IMR-90 (cell line): ENCODE measurements around the gene RNU6-8. TPM values are rescaled to one million over a fixed set of nuclear protein-coding genes. Genes with fewer than 3 reads are reported as not detected.
A peak's percentile ranks its signal among the peaks of the same experiment; 100 is the strongest.

Source experiments
- ATAC-seq: fragments of 200-7000 bp; cut with Tn5 transposase; 2 replicates; pipeline ENCODE4 v1.9.1; 2020; ENCODE audit warnings: low read depth, mild to moderate bottlenecking, moderate library complexity
- BruUV-seq: library from RNA; stranded (reverse); fragments of 400-500 nt; replicated peaks from 2 replicates; lab custom pipeline; 2021; lab: Mats Ljungman, UMichigan
- CTCF ChIA-PET: fragments of 300-600 bp; formaldehyde crosslinking; extraction: SDS; loops from one replicate; lab custom pipeline; 2021; ENCODE audit warnings: antibody characterized with exemption; lab: Yijun Ruan, JAX
- POLR2A ChIA-PET: fragments of 300-600 bp; sonication (Branson Sonifier 250); formaldehyde crosslinking; loops from one replicate; lab custom pipeline; 2022; ENCODE audit warnings: antibody characterized with exemption; ENCODE audit not compliant: unreplicated experiment; lab: Charles Lee
- DNase-seq: peaks from one replicate; pipeline ENCODE4 v3.0.0; 2013
- H2AFZ ChIP-seq: replicated peaks from 2 replicates; pipeline ENCODE3; 2013; ENCODE audit warnings: low read length, mild to moderate bottlenecking; ENCODE audit not compliant: poor library complexity
- H2AK5ac ChIP-seq: 2 replicates; pipeline ENCODE4 v1.6.1; 2013; ENCODE audit warnings: low read depth, low read length, inconsistent platforms
- H2AK9ac ChIP-seq: replicated peaks from 2 replicates; pipeline ENCODE3; 2013; ENCODE audit warnings: mild to moderate bottlenecking, low read depth, low read length, moderate library complexity; ENCODE audit not compliant: poor library complexity
- H2BK120ac ChIP-seq: 2 replicates; pipeline ENCODE4 v1.6.1; 2013; ENCODE audit warnings: low read depth, low read length, inconsistent platforms
- H2BK15ac ChIP-seq: 3 replicates; pipeline ENCODE4 v1.6.1; 2013; ENCODE audit warnings: low read depth, low read length, inconsistent platforms
- H2BK20ac ChIP-seq: 2 replicates; pipeline ENCODE4 v1.6.1; 2013; ENCODE audit warnings: low read depth, mild to moderate bottlenecking, inconsistent platforms, low read length, moderate library complexity
- H2BK5ac ChIP-seq: 2 replicates; pipeline ENCODE4 v1.6.1; 2013; ENCODE audit warnings: mild to moderate bottlenecking, low read depth, low read length, inconsistent platforms; ENCODE audit not compliant: poor library complexity, severe bottlenecking
- H3K14ac ChIP-seq: replicated peaks from 2 replicates; pipeline ENCODE4 v1.6.1; 2013; ENCODE audit warnings: low read depth, low read length, inconsistent platforms
- H3K18ac ChIP-seq: 2 replicates; pipeline ENCODE4 v1.6.1; 2013; ENCODE audit warnings: low read depth, low read length, control low read depth
- H3K23ac ChIP-seq: 2 replicates; pipeline ENCODE4 v1.6.1; 2013; ENCODE audit warnings: low read depth, low read length, inconsistent platforms
- H3K27ac ChIP-seq: 2 replicates; pipeline ENCODE4 v1.5.1; 2013; ENCODE audit warnings: mild to moderate bottlenecking, control low read depth, low read length; ENCODE audit not compliant: insufficient read depth
- H3K27me3 ChIP-seq: 2 replicates; pipeline ENCODE4 v1.6.1; 2013; ENCODE audit warnings: low read length; ENCODE audit not compliant: control insufficient read depth, insufficient read depth
- H3K36me3 ChIP-seq: 2 replicates; pipeline ENCODE4 v1.6.1; 2013; ENCODE audit warnings: low read length, mixed read lengths; ENCODE audit not compliant: control insufficient read depth, insufficient read depth
- H3K4ac ChIP-seq: 2 replicates; pipeline ENCODE4 v1.6.1; 2013; ENCODE audit warnings: low read depth, low read length, inconsistent platforms
- H3K4me1 ChIP-seq: 2 replicates; pipeline ENCODE4 v1.6.1; 2013; ENCODE audit warnings: low read length, mixed read lengths; ENCODE audit not compliant: control insufficient read depth, insufficient read depth
- H3K4me2 ChIP-seq: 2 replicates; pipeline ENCODE4 v1.6.1; 2013; ENCODE audit warnings: low read depth, mild to moderate bottlenecking, control low read depth, low read length, moderate library complexity
- H3K4me3 ChIP-seq: 2 replicates; pipeline ENCODE4 v1.5.1; 2013; ENCODE audit warnings: low read depth, mild to moderate bottlenecking, control low read depth, low read length, moderate library complexity; ENCODE audit not compliant: insufficient read depth
- H3K56ac ChIP-seq: 2 replicates; pipeline ENCODE4 v1.6.1; 2013; ENCODE audit warnings: low read length, inconsistent platforms; ENCODE audit not compliant: insufficient read depth; ENCODE audit errors: extremely low read depth
- H3K79me1 ChIP-seq, 2 experiments: 2 replicates each; pipeline ENCODE4 v1.6.1; 2013; ENCODE audit warnings: low read length in 2 of 2, inconsistent platforms in 1 of 2, low read depth in 1 of 2
- H3K9ac ChIP-seq: 2 replicates; pipeline ENCODE4 v1.6.1; 2013; ENCODE audit warnings: low read depth, low read length, control low read depth
- H3K9me1 ChIP-seq: 2 replicates; pipeline ENCODE4 v1.6.1; 2013; ENCODE audit warnings: low read length, inconsistent platforms; ENCODE audit not compliant: insufficient read depth
- H3K9me3 ChIP-seq: 2 replicates; pipeline ENCODE4 v1.6.1; 2013; ENCODE audit warnings: low read length; ENCODE audit not compliant: control insufficient read depth, insufficient read depth
- H4K20me1 ChIP-seq: 2 replicates; pipeline ENCODE4 v1.6.1; 2013; ENCODE audit warnings: low read length, inconsistent platforms; ENCODE audit not compliant: insufficient read depth
- H4K5ac ChIP-seq: 2 replicates; pipeline ENCODE4 v1.6.1; 2013; ENCODE audit warnings: mild to moderate bottlenecking, low read depth, low read length, control low read depth
- H4K8ac ChIP-seq, 2 experiments: 2 replicates each; pipeline ENCODE4 v1.6.1; 2013; ENCODE audit warnings: low read depth in 2 of 2, low read length in 2 of 2, control low read depth in 1 of 2, inconsistent platforms in 1 of 2
- H4K91ac ChIP-seq: 2 replicates; pipeline ENCODE4 v1.6.1; 2013; ENCODE audit warnings: low read depth, low read length, inconsistent platforms; ENCODE audit not compliant: insufficient read depth
- BHLHE40 ChIP-seq: fragments of 150-350 bp; IDR thresholded peaks from 2 replicates; pipeline ENCODE4 v1.6.1; 2016; ENCODE audit warnings: mild to moderate bottlenecking, low read depth, low read length
- CEBPB ChIP-seq: IDR thresholded peaks from 2 replicates; pipeline ENCODE4 v1.6.1; 2012; ENCODE audit warnings: low read depth, low read length, improper control_type of control experiment
- CHD1 ChIP-seq: IDR thresholded peaks from 2 replicates; pipeline ENCODE4 v1.6.1; 2012; ENCODE audit warnings: low read depth, low read length, improper control_type of control experiment
- CTCF ChIP-seq: conservative IDR thresholded peaks from 2 replicates; pipeline ENCODE4 v1.5.1; 2012; ENCODE audit warnings: mild to moderate bottlenecking, low read depth, low read length, improper control_type of control experiment
- ELK1 ChIP-seq: fragments of 150-350 bp; IDR thresholded peaks from 2 replicates; pipeline ENCODE4 v1.6.1; 2016; ENCODE audit warnings: low read depth, mild to moderate bottlenecking, low read length, moderate library complexity, borderline replicate concordance
- FOS ChIP-seq: fragments of 150-350 bp; IDR thresholded peaks from 2 replicates; pipeline ENCODE4 v1.6.1; 2016; ENCODE audit warnings: low read depth, low read length
- MAZ ChIP-seq: IDR thresholded peaks from 2 replicates; pipeline ENCODE4 v1.6.1; 2012; ENCODE audit warnings: low read depth, mild to moderate bottlenecking, low read length, improper control_type of control experiment, moderate library complexity, borderline replicate concordance
- MXI1 ChIP-seq: IDR thresholded peaks from 2 replicates; pipeline ENCODE4 v1.6.1; 2012; ENCODE audit warnings: low read depth, mild to moderate bottlenecking, low read length, moderate library complexity, borderline replicate concordance
- NFE2L2 ChIP-seq: fragments of 150-350 bp; IDR thresholded peaks from 2 replicates; pipeline ENCODE4 v1.6.1; 2016; ENCODE audit warnings: low read depth, mild to moderate bottlenecking, low read length
- POLR2A ChIP-seq: IDR thresholded peaks from 2 replicates; pipeline ENCODE4 v1.6.1; 2012; ENCODE audit warnings: mild to moderate bottlenecking, low read depth, low read length
- SMC3 ChIP-seq: fragments of 150-350 bp; IDR thresholded peaks from 2 replicates; pipeline ENCODE4 v1.6.1; 2016; ENCODE audit warnings: low read depth, mild to moderate bottlenecking, antibody characterized with exemption, low read length, moderate library complexity
- USF2 ChIP-seq: fragments of 150-350 bp; IDR thresholded peaks from 2 replicates; pipeline ENCODE4 v1.6.1; 2017; ENCODE audit warnings: mild to moderate bottlenecking, antibody characterized with exemption, low read length, low read depth
- WGBS, 2 experiments: methylation state at CpG; one replicate each; pipeline versions ENCODE4 v1.1.5 to v1.1.7; 2013; ENCODE audit warnings: missing lambda C conversion rate in 2 of 2; ENCODE audit not compliant: insufficient read length in 1 of 2; ENCODE audit errors: extremely low coverage in 2 of 2; 5-methylcytosine and 5-hydroxymethylcytosine counted together
- dilution Hi-C: fragments of 300-500 bp; cut with HindIII; formaldehyde crosslinking; loops from one replicate; pipeline ENCODE4 v1.14.3; 2018; ENCODE audit warnings: low sequenced_read_pairs; ENCODE audit not compliant: unreplicated experiment
- in situ Hi-C: fragments of 300-500 bp; cut with MboI; formaldehyde crosslinking; loops from 3 replicates; pipeline ENCODE4 v1.14.3; 2019; ENCODE audit warnings: low sequenced_read_pairs, inconsistent platforms, mixed read lengths
- intact Hi-C: fragments of 100-400 bp; cut with micrococcal nuclease; formaldehyde crosslinking; loops from 2 replicates; pipeline ENCODE4 v1.10.0; 2022
- polyA plus RNA-seq, 3 experiments: library from polyadenylated mRNA; depleted of rRNA; stranded (reverse); fragments of >200 nt; gene quantifications; 2 replicates each; pipeline ENCODE4 v1.2.3, GENCODE V29; 2012; ENCODE audit warnings: low replicate concordance in 1 of 3
- total RNA-seq: library from RNA; depleted of rRNA; stranded (reverse); fragments of >200 nt; gene quantifications from 2 replicates; pipeline ENCODE4 v1.2.3, GENCODE V29; 2012

RNU6-8 gene
- total and polyA plus RNA-seq, 2 of the 4 experiments (the other 2 are of a cell fraction) = not detected

GRCh38 chr14:32251530-32251929 is 48.5 kb upstream of the RNU6-8 start:
- Histone ChIP-seq H2AK5ac (no peak overlapping the region), H2BK20ac (no peak overlapping the region), H2AFZ (no peak overlapping the region), H3K9ac (no peak overlapping the region), H2BK120ac (no peak overlapping the region), H2AK9ac (no peak overlapping the region), H3K4me3 (no peak overlapping the region), H3K27me3 (0 out of 2 replicates have a peak, but pooled peaks cover 3% of the 10 kb centered on the region), H3K18ac (no peak overlapping the region), H2BK5ac (peak overlapping the region; percentile 8), H3K23ac (no peak overlapping the region), H3K14ac (no peak overlapping the region), H2BK15ac (no peak overlapping the region), H3K4me2 (peak overlapping the region; percentile 34; the same call in 1 of the 2 replicates), H4K5ac (no peak overlapping the region), H3K56ac (no peak overlapping the region), H3K9me3 (no peaks in the 10 kb centered on the region), H4K8ac (peak overlapping the region; percentile 23 to 78; a peak in 2 of 4 replicates), H3K79me1 (no peaks in the 10 kb centered on the region), H3K36me3 (no peaks in the 10 kb centered on the region), H4K20me1 (no peaks in the 10 kb centered on the region), H3K4me1 (peaks cover 2% of the 10 kb centered on the region; the same call in 1 of the 2 replicates), H4K91ac (no peak overlapping the region), H3K9me1 (no peaks in the 10 kb centered on the region), H3K27ac (no peak overlapping the region), H3K4ac (no peak overlapping the region)
- WGBS, 2 experiments = no CpG with 5 or more reads among the region's 4 CpGs
- in situ Hi-C loops = no loop called here
- no TSS peak for BruUV-seq
- ATAC-seq = peak; percentile 47
- intact Hi-C loops = loop anchor here (5.0 to 10.0 kb wide), 3 partner anchors 304 to 887 kb away; no protein-coding TSS in a partner anchor
- TF ChIP-seq ELK1 (no peak), SMC3 (no peak), CHD1 (no peak), FOS (no peak), USF2 (no peak), NFE2L2 (no peak), MXI1 (no peak), CTCF (no peak), CEBPB (no peak), MAZ (no peak), BHLHE40 (no peak), POLR2A (no peak)
- dilution Hi-C loops = no loop called here
- POLR2A ChIA-PET = interaction anchor here (0.6 kb wide), 1 partner anchor 218 kb away, joined by 5 read pairs; no protein-coding TSS in a partner anchor
- DNase-seq = peak; percentile 34
- CTCF ChIA-PET = interaction anchor here (0.5 to 1.3 kb wide), 7 partner anchors 178 to 855 kb away, joined by 3 to 6 read pairs (median 3); no protein-coding TSS in a partner anchor
